Measurements from ENCODE around the gene ZNF77.
A peak's percentile ranks its signal among the peaks of the same experiment; 100 is the strongest.
"Not testable (repeated sequence)": the region's sequence is repeated elsewhere in the genome, so short reads cannot be mapped to it uniquely, and the experiment has no call there.

The ZNF77 gene

GRCh38 chr19:2917275-2918184, 27.2 kb downstream of the ZNF77 start:
- DNase-seq (ENCODE audit: low read depth) = no peak

GRCh38 chr19:2912306-2912705, 32.5 kb downstream of the ZNF77 start:
- DNase-seq (ENCODE audit: low read depth) = no peak

DNA sequence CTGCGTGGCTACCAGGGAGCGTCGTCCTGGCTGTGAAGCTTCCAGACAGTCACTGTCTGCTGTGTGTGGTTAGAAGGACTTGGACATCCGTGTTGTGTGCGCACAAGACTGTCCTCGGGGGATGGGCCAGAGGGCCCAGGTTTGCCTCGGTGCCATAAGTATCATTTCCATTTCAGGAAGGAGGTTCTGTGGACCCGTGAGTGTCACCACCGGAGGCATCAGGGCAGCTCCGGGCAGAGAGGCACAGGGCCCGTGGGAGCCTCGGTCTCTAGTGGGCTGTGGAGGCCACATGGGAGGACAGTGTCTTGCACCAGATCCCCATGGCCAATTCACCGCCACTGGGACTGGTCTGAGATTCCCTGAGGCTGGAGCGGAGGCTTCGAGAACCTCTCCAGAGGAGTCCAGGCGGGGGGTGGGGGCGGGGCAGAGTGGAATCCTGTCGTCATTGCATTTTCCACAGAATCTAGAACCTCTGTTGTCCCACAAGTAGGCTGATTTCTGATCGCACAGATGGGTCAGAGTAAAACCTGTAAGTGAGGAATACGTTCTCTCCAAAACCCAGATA, 38.1 kb downstream of the ZNF77 start:
- DNase-seq (ENCODE audit: low read depth) = no peak

GRCh38 chr19:2905918-2906519, 38.8 kb downstream of the ZNF77 start:
- no peak for DNase-seq (ENCODE audit: low read depth)

DNA sequence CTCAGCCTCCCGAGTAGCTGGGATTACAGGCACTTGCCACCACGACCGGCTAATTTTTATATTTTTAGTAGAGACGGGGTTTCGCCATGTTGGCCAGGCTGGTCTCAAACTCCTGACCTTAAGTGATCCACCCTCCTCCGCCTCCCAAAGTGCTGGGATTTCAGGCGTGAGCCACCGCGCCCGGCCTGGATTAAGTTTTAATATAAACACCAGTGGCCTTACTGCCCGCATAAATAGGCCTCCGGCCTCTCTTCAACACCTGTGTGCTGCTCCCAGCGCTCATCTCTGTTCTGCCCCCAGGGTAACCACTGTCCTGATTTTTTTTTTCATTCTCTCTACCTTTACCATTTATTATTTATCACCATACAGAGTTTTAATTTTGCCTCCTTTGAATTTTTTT, 41.4 kb downstream of the ZNF77 start:
- DNase-seq (ENCODE audit: low read depth) = not testable (repeated sequence)

GRCh38 chr19:2902590-2903218, 42.1 kb downstream of the ZNF77 start:
- DNase-seq (ENCODE audit: low read depth) = no peak

DNA sequence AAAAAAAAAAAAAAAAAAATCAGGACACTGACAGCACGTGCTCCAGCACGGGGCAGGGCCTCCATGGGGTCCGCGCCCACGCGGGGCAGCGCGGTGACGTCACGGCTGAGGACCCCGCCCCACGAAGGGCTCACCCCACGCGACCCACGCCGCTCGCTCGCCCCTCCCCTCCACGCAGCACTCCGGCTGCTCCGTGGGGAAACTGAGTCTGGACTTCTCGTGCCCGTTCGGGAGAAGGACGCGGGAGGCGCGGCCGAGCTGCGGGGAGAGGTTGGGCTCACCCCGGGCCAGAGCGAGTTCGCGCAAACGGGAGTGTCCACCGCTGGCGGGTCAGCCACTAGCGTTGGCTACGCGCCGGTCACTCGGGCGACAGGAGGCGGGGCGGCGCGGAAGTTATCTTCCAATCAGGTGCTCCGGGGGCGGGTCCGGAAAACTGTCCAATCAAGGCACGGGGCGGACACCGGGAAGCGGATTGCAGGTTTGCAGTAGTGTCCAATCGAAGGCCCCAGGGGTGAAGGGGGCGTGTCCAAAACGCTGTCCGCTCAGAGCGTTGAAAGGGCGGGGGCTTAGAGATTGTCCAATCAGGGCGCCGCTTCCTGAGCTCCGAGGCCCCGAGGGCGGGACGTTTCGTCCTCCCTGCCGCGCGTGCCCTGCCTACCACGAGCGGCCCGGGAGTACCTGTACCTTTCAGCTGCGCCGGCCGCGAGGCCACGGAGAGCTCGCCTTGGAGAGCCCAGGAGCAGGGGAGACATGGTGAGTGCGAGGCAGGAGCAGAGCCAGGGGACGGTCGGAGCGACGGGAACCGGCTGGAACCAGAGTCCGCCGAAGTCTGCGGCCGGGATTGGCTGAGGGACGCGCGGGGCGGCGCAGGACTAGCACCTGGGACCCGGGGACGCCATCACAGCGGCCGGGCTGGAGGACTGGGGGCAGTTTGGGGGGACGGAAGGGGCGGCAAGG, 44.2 kb downstream of the ZNF77 start, which contains the start of gene ZNF57:
ZNF57 (plus strand) TSS at position 633 of the 957 bp plus-strand sequence; CDS start at position 751, 118 bp downstream.
- peak; percentile 99 for DNase-seq (ENCODE audit: low read depth)

GRCh38 chr19:2896694-2897093, 48.1 kb downstream of the ZNF77 start:
- DNase-seq (ENCODE audit: low read depth) = no peak

DNA sequence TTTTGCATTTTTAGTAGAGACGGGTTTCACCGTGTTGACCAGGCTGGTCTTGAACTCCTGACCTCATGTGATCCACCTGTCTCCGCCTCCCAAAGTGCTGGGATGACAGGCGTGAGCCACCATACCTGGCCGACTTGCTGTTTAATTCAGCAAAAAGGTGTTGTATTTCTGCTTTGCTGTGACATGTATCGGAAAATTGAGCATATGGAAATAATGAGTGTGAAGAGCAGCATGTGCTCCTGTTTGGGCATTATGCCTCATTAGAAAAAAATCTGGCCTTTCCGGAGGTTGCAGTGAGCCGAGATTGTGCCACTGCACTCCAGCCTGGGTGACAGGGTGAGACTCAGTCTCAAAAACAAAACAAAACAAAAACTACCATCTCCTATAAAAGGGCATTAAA, 54.2 kb downstream of the ZNF77 start:
- DNase-seq (ENCODE audit: low read depth) = not testable (repeated sequence)

DNA sequence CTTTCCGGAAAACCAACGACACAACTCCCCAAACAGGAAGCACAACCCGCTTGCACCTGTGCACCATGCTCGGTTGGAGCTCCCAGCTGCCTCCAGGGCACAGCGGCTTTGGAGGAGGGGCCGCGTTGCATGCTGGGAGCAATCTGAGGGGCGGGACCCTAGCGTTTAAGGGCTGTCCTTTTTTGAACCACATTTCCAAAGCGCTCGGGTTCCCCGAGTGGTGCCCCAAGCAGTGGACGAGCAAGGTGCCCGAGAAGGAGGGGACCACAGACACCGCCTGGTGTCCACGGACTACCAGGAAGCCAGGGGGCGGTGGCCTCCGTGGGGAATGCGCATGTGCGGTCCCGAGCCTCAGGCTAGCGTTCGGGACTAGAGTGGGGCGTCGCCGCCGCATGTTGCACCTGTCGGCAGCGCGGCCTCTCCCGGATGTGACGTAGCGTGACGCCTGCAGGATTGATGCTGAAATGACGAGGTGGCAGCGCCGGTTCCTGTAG, 56.0 kb downstream of the ZNF77 start:
- DNase-seq (ENCODE audit: low read depth) = no peak

DNA sequence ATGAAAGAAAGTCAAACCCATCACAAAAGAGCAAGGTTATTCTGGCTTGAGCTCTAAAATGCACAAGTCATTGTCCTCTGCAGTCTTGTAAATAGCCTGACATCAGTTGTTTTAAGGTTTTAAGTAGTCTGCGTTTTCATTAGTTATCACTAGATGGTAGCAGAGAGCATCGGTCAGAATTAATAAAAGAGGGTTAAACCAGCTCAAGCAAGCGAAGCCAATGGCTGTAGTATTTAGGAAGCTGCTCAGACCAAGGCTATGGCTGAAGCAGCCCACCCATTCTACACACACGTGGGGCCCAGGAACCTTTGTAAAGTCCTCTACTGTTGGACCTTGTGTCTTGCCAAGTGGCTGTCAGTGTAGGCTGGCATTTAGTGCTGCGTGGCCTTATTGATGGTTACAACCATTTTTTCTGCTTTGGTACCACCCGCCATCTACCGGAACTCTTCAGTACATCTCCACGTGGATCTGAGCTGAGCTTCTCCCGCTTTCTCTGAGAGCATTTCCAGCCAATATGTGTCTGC, 57.3 kb downstream of the ZNF77 start:
- peak; percentile 61 for DNase-seq (ENCODE audit: low read depth)

DNA sequence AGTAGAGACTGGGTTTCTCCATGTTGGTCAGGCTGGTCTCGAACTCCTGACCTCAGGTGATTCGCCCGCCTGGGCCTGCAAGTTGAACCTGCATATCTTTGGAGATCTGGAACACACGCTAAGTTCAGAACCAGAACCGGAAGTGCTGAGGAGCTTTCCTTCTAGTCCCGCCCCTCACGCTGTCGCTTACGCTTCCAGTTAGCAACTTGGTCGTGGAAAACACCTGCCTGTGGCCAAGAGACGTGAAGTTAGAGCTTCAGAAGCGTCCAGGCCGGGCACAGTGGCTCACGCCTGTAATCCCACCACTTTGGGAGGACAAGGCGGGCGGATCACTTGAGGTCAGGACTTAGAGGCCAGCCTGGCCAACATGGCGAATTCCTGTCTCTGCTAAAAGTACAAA, 59.0 kb downstream of the ZNF77 start:
- DNase-seq (ENCODE audit: low read depth) = no peak

DNA sequence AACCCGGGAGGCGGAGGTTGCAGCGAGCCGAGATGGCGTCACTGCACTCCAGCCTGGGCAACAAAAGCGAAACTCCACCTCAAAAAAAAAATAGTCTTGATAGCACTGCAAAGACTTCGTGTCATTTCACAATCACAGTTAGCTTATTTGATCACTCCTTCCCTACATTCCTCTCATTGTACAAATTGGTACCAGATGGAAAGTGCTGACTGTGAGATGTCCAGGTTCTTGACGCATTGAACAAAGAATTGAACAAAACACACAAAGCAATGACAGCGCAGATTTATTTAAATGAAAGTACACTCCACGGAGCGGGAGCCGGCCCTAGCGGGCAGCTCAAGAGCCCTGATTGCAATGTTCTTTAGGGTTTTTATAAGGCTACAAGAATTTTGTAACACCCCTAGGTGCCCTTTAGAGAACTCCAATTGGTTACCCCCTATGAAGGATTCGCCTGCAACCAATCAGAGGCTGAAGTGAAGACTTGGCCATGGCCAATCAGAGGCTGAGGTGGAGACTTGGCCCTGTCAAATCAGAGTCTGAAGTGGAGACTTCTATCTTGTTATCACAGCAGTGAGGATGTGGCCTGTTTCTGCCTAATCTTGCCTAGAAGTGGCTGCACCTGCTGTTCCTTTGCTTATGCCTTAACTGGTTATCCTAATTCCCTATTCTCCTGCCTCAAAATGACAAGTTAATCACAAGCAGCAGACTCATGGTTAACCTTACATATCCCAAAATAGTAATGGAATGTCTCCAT, 60.9 kb downstream of the ZNF77 start:
- DNase-seq (ENCODE audit: low read depth) = peak; percentile 39
